HS-5 (cell line): Measurements from ENCODE around the gene HAUS1.
A peak's percentile ranks its signal among the peaks of the same experiment; 100 is the strongest.

Experiments used
- DNase-seq: peaks from one replicate; pipeline ENCODE4 v3.0.0-alpha.2; 2012; ENCODE audit warnings: low read depth

Gene HAUS1, protein sequence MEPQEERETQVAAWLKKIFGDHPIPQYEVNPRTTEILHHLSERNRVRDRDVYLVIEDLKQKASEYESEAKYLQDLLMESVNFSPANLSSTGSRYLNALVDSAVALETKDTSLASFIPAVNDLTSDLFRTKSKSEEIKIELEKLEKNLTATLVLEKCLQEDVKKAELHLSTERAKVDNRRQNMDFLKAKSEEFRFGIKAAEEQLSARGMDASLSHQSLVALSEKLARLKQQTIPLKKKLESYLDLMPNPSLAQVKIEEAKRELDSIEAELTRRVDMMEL

DNA sequence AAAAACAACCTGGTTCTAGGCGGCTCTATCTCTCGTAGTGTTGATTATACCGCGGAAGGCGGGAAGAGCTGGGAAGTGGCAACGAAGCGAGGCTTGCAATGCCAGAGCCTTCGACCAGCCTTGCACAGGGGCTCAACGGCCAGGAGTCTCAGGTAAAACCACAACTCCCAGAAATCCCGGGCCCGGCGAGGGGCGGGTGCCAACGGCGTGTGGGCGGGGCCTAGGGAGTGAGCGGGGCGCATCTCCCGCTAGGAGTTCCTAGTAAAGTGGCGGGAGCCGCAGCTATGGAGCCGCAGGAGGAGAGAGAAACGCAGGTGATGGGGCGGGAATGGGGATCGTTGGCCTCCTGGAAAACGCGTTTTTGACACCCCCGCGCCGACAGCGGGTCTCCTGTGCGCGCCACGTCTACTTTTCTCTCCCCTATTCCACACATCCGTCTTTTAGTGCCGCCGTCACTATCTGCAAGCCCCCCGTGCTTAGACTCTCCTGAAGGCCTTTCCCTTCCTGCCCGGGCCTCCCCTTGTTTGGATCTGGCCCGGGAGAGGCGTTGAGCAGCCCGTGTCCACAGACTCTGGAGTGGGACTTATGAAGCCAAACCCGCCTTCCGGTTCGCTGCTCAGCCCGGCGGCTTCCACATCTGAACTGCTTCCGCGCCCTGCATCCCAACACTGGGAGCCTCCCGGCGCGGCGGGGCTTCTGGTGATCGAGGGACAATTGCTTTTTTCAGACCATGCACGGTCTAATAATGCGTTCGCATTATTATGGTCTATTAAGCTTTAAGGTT, at the start of gene HAUS1:
HAUS1 (plus strand) TSS at position 258 of the 784 bp plus-strand sequence; CDS start at position 285, 27 bp downstream.
- DNase-seq, result peak; percentile 25

- no peak for DNase-seq
Observed at GRCh38 chr18:46054956-46055837, 49.0 kb upstream of the HAUS1 start.

DNA sequence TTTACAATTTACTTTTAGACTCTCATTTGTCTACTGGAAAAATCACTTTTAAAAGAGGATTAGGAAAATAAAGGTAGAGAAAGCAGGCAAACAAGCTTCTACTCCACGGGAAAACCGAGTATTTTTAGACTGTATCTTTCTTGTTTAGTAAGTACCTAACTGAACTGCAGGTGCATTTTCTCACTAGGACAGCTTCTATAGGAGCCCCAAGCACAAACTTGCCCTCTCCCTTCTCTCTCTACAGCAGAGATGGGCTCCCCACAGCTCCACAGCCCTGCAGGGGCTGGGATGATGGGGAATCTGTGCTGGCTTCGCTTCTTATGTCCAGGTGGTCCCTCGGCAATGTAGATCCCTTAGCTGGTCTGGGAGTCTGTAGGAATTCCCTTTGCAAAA, 48.4 kb upstream of the HAUS1 start:
- DNase-seq, result no peak

DNA sequence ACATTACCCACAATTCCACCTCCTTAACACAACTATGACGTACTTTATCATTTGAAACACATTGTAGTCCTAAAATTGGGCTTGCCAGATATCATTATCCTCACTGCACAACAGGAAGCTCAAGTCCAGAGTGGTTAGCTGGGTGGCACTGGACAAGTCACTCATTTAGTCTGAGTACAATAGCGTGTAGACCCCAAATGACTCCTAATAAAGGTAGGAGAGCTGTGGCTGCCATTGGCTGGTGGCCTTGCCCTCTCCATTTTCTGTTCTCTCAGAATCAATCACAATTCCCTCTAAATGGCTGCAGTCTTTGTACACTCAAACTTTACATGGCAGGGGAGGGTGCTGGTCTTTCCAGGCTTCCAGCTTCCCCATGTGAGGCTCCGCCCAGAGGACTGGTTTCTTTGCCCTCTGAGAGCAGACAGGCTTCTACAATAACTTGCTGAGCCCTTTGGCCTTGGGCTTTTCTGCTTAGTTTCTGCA, 43.8 kb upstream of the HAUS1 start:
- DNase-seq, result no peak

DNA sequence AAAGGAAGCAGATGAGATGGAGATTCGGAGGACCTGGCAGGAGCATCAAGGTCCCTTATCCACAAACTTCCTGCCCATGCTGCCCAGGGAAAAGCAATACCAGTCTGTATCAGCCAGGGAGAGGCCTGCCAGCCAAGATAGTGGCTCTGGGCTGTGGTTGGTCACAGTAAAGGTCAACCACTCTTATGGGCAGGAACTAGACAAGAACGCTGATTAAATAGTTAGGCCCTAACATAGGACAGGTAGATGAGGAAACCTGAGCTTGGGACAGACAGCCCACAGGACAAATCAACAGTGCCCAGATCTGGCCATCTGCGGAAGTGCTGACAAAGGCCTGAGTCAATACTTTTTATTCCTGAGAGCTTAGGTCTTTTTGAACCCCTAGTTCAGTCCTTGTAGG, 42.8 kb upstream of the HAUS1 start:
- no peak for DNase-seq

GRCh38 chr18:46061796-46062195, 42.4 kb upstream of the HAUS1 start:
- DNase-seq, result no peak

- DNase-seq, result no peak
Observed at GRCh38 chr18:46062781-46063180, 41.4 kb upstream of the HAUS1 start.

DNA sequence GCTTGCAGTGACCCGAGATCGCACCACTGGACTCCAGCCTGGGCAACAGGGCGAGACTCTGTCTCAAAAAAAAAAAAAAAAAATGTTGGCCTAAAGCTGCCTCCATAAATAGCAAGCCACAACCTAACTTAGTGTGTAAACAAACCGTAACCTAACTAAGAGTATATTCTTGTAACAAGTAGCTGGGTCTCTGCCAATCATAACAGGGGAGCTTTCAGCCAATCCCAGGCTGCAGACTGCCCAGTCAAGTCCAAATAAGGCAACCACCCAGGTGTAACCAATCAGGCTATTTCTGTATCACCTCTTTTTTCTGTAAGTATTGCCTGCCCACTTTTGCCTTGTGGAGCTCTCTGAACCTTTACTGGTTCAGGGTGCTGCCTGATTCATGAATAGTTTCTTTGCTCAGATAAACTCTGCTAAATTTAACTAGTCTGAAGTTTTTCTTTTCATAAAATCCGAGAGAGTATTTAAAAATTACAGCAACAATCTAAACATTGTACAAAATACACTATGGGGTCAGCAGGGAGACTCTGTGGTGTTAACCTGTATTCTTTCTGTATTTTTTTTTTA, 36.7 kb upstream of the HAUS1 start:
- DNase-seq, result no peak

- no peak for DNase-seq
Observed at GRCh38 chr18:46068763-46069162, 35.4 kb upstream of the HAUS1 start.

DNA sequence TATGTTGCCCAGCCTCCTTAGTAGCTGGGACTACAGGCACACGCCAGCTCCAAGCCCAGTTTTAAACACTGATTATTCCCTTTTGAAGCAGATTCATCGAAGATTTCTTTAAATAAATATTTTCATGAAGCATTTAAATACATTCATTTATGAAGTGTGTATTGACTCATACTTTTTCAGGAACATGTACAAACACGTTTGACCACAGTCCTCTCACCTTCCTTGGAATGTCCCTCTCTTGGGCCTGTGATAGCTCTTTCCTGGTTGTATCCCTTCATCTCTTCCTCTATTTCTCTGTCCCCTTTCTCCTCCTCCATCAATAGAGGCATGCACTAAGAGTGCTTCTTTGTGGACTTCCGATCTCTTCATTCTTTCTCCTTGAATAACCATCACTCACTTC, 34.7 kb upstream of the HAUS1 start:
- DNase-seq, result no peak

- DNase-seq, result no peak
Observed at GRCh38 chr18:46070232-46070631, 34.0 kb upstream of the HAUS1 start.

DNA sequence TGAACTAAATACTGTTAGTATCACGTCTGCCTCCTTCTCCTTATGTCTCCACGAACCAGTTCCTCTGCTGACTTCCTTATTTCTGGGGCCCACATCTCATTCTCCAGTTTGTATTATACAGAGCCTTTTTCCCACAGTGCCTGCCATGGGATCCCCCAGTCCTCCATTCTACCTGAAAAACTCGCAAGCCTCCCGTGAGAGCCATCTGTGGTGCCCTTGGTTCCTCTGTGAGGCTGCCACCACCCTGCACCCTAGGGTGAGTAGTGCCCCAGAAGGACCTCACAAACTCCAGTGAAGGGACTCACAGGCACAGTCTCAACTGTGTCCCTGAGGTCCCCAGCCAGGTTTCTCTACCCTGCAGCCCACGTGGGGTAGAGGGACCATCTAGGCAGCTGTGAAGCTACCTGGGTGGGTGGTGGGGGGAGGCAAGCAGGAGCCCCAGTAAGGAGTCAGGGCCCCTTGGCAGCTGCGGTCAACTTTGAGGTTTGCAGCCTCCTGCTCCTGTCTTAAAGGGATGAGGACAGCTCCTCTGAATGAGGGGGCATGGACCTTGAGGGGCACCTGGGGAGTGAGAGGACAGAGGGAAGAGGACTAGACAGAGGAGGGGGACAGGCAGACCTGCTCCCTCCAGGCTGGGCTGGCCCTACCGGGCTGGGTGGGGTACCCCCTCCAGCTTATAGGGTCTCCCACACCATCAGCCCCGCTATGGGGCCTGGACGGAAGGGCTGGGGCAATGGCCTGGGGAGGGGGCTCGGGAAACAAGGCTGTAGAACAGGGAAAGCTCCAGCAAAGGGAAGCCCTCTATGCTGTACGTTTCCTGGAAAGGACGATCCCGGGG, 33.2 kb upstream of the HAUS1 start:
- no peak for DNase-seq

DNA sequence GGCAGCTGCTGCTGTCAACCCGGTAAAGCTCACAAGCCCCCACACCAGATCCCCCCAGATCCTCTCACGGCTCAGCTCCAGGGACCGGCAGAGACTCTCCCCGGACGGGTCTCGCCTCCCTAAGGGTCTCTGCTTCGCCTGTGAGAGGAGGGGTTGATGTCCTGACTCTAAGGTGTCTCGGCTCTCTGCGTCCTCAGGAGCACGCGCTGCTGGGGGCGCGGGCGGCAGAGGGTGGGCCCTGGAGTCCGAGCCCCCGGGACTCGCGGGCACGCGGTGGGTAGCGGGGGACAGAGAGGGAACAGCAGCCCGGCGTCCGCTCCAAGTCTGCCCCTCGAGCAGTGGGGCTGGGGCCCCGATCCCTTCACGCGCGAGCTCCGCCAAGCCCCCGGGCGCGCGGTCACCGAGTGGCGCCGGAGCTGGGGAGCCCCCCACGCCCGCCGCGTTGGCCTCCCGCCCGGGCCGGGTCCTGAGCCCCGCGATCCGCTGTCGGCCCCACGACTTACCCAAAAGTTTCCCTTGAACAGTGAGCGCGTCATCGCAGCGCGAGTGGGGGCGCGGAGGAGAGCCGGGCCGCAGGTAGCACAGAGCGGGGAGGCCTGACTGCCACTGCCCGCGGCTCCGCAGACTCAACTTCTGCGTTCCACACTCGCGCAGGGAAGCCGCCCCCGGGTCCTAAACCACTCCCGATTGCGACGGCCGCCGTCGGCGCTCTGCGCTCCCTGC, 32.4 kb upstream of the HAUS1 start, which contains the start of gene PSTPIP2:
PSTPIP2 (minus strand) TSS at position 608 of the 723 bp plus-strand sequence; CDS start at position 536, 72 bp downstream.
- DNase-seq, result no peak

- no peak for DNase-seq
Observed at GRCh38 chr18:46072376-46072867, 31.8 kb upstream of the HAUS1 start.

- DNase-seq, result no peak
Observed at GRCh38 chr18:46072959-46073358, 31.2 kb upstream of the HAUS1 start.

DNA sequence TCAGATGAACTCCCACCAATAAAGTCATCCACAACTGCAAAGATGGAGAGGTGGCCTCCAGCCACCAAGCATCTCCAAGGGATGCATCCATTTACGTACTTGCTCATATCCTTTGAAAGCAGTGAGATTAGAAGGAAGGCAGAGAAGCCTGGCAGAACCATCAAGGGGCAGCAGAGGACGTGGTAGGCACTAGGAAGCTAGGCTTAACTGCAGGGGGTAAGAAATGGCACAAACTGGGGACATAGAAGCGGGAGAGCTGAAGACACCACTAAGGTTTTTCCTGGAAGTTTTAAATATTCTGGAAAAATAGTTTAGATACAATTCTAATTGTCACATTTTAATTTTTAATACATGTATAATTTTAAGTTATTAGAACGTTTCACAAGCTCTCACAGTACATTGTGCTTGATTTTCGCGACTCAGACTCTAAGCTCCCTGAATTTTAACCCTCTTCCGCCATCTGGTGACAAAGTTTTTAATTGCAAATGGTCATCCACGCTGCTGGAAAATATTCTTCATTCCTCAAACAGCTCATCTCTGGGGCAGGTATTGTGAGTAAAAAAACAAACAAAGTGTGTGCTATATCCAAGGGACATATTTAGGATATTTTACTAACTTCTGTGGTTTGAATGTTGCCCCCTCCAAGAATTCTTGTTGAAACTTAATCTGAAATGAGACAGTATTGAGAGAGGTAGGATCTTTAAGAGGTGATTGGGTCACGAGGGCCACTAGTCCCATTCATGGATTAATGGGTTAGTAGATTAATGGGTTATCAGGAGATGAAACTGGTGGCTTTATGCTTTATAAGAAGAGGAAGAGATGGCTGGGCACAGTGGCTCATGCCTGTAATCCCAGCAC, 30.5 kb upstream of the HAUS1 start:
- no peak for DNase-seq

DNA sequence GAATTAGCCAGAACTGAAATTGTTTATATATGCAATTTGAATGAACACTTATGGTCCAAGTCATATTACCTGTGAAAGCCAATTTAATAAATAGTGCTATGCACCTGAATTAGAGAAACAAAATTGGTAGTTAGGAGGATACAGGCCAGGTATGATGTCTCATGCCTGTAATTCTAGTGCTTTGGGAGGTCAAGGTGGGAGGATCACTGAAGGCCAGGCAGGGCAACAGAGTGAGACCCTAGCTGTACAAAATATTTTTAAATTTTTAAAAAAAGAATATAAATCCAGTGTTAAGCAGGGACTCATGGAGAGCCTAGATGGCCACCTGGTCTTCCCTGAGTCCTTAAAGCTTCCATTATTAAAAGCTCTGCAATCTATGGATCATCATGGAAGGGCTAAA, 24.8 kb upstream of the HAUS1 start:
- no peak for DNase-seq

- DNase-seq, result no peak
Observed at GRCh38 chr18:46080156-46080555, 24.0 kb upstream of the HAUS1 start.

DNA sequence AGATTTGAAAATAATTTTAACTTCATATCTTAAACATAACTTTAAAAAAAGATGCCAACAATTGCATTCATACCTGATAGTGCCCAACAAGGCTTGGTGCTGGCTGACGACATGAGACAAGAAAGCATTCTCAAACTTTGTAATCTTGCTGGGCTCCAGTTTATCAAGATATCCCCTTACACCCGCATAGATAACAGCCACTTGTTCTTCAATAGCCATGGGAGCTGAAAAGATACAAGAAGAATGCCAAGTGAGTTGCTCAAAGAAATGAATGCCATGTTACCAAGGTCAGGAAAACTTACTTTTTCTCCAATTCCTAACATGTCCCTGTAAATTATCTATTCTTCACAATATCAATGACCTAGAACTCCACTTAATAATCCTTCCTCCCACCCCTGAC, 19.8 kb upstream of the HAUS1 start:
- DNase-seq, result no peak
